H9 (cell line): ENCODE data around the gene ASPRV1. TPM values are rescaled to one million over a fixed set of nuclear protein-coding genes. Genes with fewer than 3 reads are reported as not detected.

Experiments used
- DNase-seq: peaks from one replicate; pipeline ENCODE4 v3.0.0-alpha.2; 2017
- H2AFZ ChIP-seq: one replicate; pipeline ENCODE4 v1.6.1; 2013; ENCODE audit warnings: mild to moderate bottlenecking, low read length, control low read depth, moderate library complexity
- H2AK5ac ChIP-seq: 2 replicates; pipeline ENCODE4 v1.6.1; 2013; ENCODE audit warnings: low read length, control low read depth, mixed read lengths; ENCODE audit not compliant: insufficient read length
- H2BK120ac ChIP-seq: one replicate; pipeline ENCODE4 v1.6.1; 2013; ENCODE audit warnings: low read depth, mild to moderate bottlenecking, low read length, control low read depth, inconsistent platforms; ENCODE audit not compliant: poor library complexity, severe bottlenecking
- H2BK12ac ChIP-seq: 2 replicates; pipeline ENCODE4 v1.6.1; 2013; ENCODE audit warnings: low read length, control low read depth, mixed read lengths, low read depth; ENCODE audit not compliant: insufficient read length
- H2BK15ac ChIP-seq: 2 replicates; pipeline ENCODE4 v1.6.1; 2013; ENCODE audit warnings: low read depth, low read length, control low read depth
- H2BK20ac ChIP-seq: one replicate; pipeline ENCODE4 v1.6.1; 2013; ENCODE audit warnings: low read depth, mild to moderate bottlenecking, low read length, control low read depth, inconsistent platforms; ENCODE audit not compliant: poor library complexity, severe bottlenecking
- H2BK5ac ChIP-seq: 2 replicates; pipeline ENCODE4 v1.6.1; 2013; ENCODE audit warnings: low read length, control low read depth, mixed read lengths; ENCODE audit not compliant: insufficient read length
- H3K14ac ChIP-seq: 2 replicates; pipeline ENCODE4 v1.6.1; 2013; ENCODE audit warnings: low read length, control low read depth; ENCODE audit not compliant: insufficient read depth
- H3K18ac ChIP-seq: 2 replicates; pipeline ENCODE4 v1.6.1; 2013; ENCODE audit warnings: low read depth, mild to moderate bottlenecking, mixed read lengths, low read length, control low read depth; ENCODE audit not compliant: insufficient read length
- H3K23ac ChIP-seq: 2 replicates; pipeline ENCODE4 v1.6.1; 2013; ENCODE audit warnings: low read length, control low read depth, mixed read lengths, low read depth; ENCODE audit not compliant: insufficient read length
- H3K23me2 ChIP-seq: 2 replicates; pipeline ENCODE4 v1.6.1; 2013; ENCODE audit warnings: low read depth, mild to moderate bottlenecking, mixed read lengths, low read length, control low read depth; ENCODE audit not compliant: insufficient read length, poor library complexity, severe bottlenecking
- H3K27ac ChIP-seq: 2 replicates; pipeline ENCODE4 v1.5.1; 2013; ENCODE audit warnings: low read length, control low read depth, mixed read lengths, low read depth; ENCODE audit not compliant: insufficient read length
- H3K27me3 ChIP-seq: 2 replicates; pipeline ENCODE4 v1.6.1; 2013; ENCODE audit warnings: low read length, control low read depth, inconsistent platforms; ENCODE audit not compliant: insufficient read depth
- H3K4ac ChIP-seq: 2 replicates; pipeline ENCODE4 v1.6.1; 2013; ENCODE audit warnings: low read depth, mild to moderate bottlenecking, control low read depth, inconsistent platforms, low read length, moderate library complexity
- H3K4me1 ChIP-seq: 2 replicates; pipeline ENCODE4 v1.6.1; 2013; ENCODE audit warnings: low read length, control low read depth, inconsistent platforms; ENCODE audit not compliant: insufficient read depth
- H3K4me2 ChIP-seq: 2 replicates; pipeline ENCODE4 v1.6.1; 2013; ENCODE audit warnings: low read length, control low read depth, mixed read lengths; ENCODE audit not compliant: insufficient read length, insufficient read depth
- H3K56ac ChIP-seq: 2 replicates; pipeline ENCODE4 v1.6.1; 2013; ENCODE audit warnings: low read depth, mild to moderate bottlenecking, mixed read lengths, low read length, control low read depth; ENCODE audit not compliant: insufficient read length
- H3K79me1 ChIP-seq: 2 replicates; pipeline ENCODE4 v1.6.1; 2013; ENCODE audit warnings: low read depth, mild to moderate bottlenecking, moderate library complexity, low read length, control low read depth, inconsistent platforms; ENCODE audit not compliant: insufficient read depth, poor library complexity, severe bottlenecking
- H3K79me2 ChIP-seq: 2 replicates; pipeline ENCODE4 v1.6.1; 2013; ENCODE audit warnings: low read length, control low read depth, inconsistent platforms; ENCODE audit not compliant: insufficient read depth
- H3K9ac ChIP-seq: 2 replicates; pipeline ENCODE4 v1.6.1; 2013; ENCODE audit warnings: low read length, control low read depth, mixed read lengths; ENCODE audit not compliant: insufficient read length; ENCODE audit errors: extremely low read depth
- H3K9me3 ChIP-seq: one replicate; pipeline ENCODE4 v1.6.1; 2013; ENCODE audit warnings: low read depth, low read length, inconsistent platforms; ENCODE audit not compliant: control insufficient read depth
- H3T11ph ChIP-seq: one replicate; pipeline ENCODE4 v1.6.1; 2013; ENCODE audit warnings: mild to moderate bottlenecking, low read length, control low read depth, inconsistent platforms
- H4K20me1 ChIP-seq: one replicate; pipeline ENCODE4 v1.6.1; 2013; ENCODE audit not compliant: control insufficient read depth, insufficient read length, insufficient read depth
- H4K5ac ChIP-seq: 2 replicates; pipeline ENCODE4 v1.6.1; 2013; ENCODE audit warnings: low read depth, mild to moderate bottlenecking, mixed read lengths, low read length, control low read depth; ENCODE audit not compliant: insufficient read length
- H4K8ac ChIP-seq: replicated peaks from 2 replicates; pipeline ENCODE4 v1.6.1; 2013; ENCODE audit warnings: low read length, control low read depth, mixed read lengths, low read depth; ENCODE audit not compliant: insufficient read length
- H4K91ac ChIP-seq: 2 replicates; pipeline ENCODE4 v1.6.1; 2013; ENCODE audit warnings: low read depth, mild to moderate bottlenecking, moderate library complexity, mixed read lengths, low read length, control low read depth; ENCODE audit not compliant: insufficient read length
- H3K27ac Mint-ChIP-seq, 3 experiments: 2 replicates in 2 of 3; 3 replicates in 1 of 3; pipeline ENCODE4 v1.8.0; 2020 to 2021; ENCODE audit warnings: mixed read lengths in 3 of 3, mild to moderate bottlenecking in 1 of 3, moderate library complexity in 1 of 3
- H3K27me3 Mint-ChIP-seq: 2 replicates; pipeline ENCODE4 v1.8.0; 2021; ENCODE audit warnings: low read depth, mild to moderate bottlenecking, moderate library complexity, mixed read lengths
- H3K36me3 Mint-ChIP-seq, 3 experiments: 2 replicates in 2 of 3; 3 replicates in 1 of 3; pipeline ENCODE4 v1.8.0; 2020 to 2021; ENCODE audit warnings: low read depth in 3 of 3, mixed read lengths in 3 of 3; ENCODE audit not compliant: insufficient read depth in 1 of 3
- H3K4me1 Mint-ChIP-seq, 2 experiments: 2 replicates each; pipeline ENCODE4 v1.8.0; 2020; ENCODE audit warnings: mixed read lengths in 2 of 2
- H3K4me3 Mint-ChIP-seq, 2 experiments: 2 replicates in 1 of 2; 3 replicates in 1 of 2; pipeline ENCODE4 v1.8.0; 2020 to 2021; ENCODE audit warnings: mild to moderate bottlenecking in 2 of 2, mixed read lengths in 2 of 2, moderate library complexity in 1 of 2
- H3K9me3 Mint-ChIP-seq, 2 experiments: 2 replicates in 1 of 2; 3 replicates in 1 of 2; pipeline ENCODE4 v1.8.0; 2020; ENCODE audit warnings: mild to moderate bottlenecking in 2 of 2, mixed read lengths in 2 of 2, moderate library complexity in 1 of 2
- CTCF ChIP-seq: fragments of 200-600 bp; sonication (generic); conservative IDR thresholded peaks from 3 replicates; pipeline ENCODE4 v1.8.0; 2021; ENCODE audit warnings: antibody characterized with exemption, mild to moderate bottlenecking
- WGBS: extraction: QIAGEN DNeasy Blood & Tissue Kit; methylation state at CpG from one replicate; pipeline ENCODE4 v1.1.7; 2013; ENCODE audit warnings: missing lambda C conversion rate, low lambda C conversion rate, mixed read lengths; ENCODE audit not compliant: insufficient read length; ENCODE audit errors: extremely low coverage; 5-methylcytosine and 5-hydroxymethylcytosine counted together
- total RNA-seq: library from RNA; stranded (reverse); gene quantifications from 2 replicates; pipeline ENCODE4 v1.2.1, GENCODE V29; 2021

ASPRV1 gene
- total RNA-seq, 1 experiment from 2014 or later = 0.57 TPM

- no peak for TF ChIP-seq CTCF
- Histone ChIP-seq H3T11ph (no peak overlapping the region), H3K9ac (no peak overlapping the region), H2AFZ (no peak overlapping the region), H3K4me1 (no peaks in the 10 kb centered on the region; the same call in 1 of the 2 replicates), H3K27ac (no peak overlapping the region), H2BK120ac (no peak overlapping the region), H4K8ac (no peak overlapping the region), H3K27me3 (no peaks in the 10 kb centered on the region; the same call in 1 of the 2 replicates), H4K5ac (no peak overlapping the region), H3K4me2 (no peak overlapping the region), H2AK5ac (no peak overlapping the region), H2BK12ac (no peak overlapping the region), H4K91ac (no peak overlapping the region), H2BK15ac (no peak overlapping the region), H3K23me2 (no peaks in the 10 kb centered on the region), H3K23ac (no peak overlapping the region), H3K4ac (no peak overlapping the region), H4K20me1 (peaks cover 3% of the 10 kb centered on the region), H3K14ac (no peak overlapping the region), H3K18ac (no peak overlapping the region), H3K79me1 (no peaks in the 10 kb centered on the region), H3K56ac (no peak overlapping the region), H3K79me2 (no peaks in the 10 kb centered on the region), H2BK5ac (no peak overlapping the region), H3K9me3 (no peaks in the 10 kb centered on the region), H2BK20ac (no peak overlapping the region)
- peak overlapping the region in 1 of 3 experiments; percentile 11; a peak in 1 of 7 replicates for H3K27ac Mint-ChIP-seq
- H3K9me3 Mint-ChIP-seq = no peaks in the 10 kb centered on the region
- H3K27me3 Mint-ChIP-seq = peaks cover 3% of the 10 kb centered on the region
- no peaks in the 10 kb centered on the region for H3K36me3 Mint-ChIP-seq
- no peak for DNase-seq
- no CpG with 5 or more reads among the region's 16 CpGs for WGBS
- H3K4me3 Mint-ChIP-seq = no peak overlapping the region
- H3K4me1 Mint-ChIP-seq = peaks cover 7 to 10% of the 10 kb centered on the region in 2 experiments
These were observed 7.9 kb upstream of the ASPRV1 start for GRCh38 chr2:69969126-69969983.
